Stimulated activated CD4-positive, alpha-beta T cell treated with anti-CD3 and anti-CD28 coated beads, Interleukin-4, amount 100 ng/mL, for 24 hours (primary cell): ENCODE measurements around the gene STK17A.
"Not testable (repeated sequence)": the region's sequence is repeated elsewhere in the genome, so short reads cannot be mapped to it uniquely, and the experiment has no call there.

Experiments used
- DNase-seq: peaks from one replicate; pipeline ENCODE4 v3.0.0-alpha.2; 2020

Gene STK17A

GRCh38 chr7:43602256-43602655 is 19.3 kb downstream of the STK17A start:
- no peak for DNase-seq

GRCh38 chr7:43604251-43604650 is 21.3 kb downstream of the STK17A start:
- no peak for DNase-seq

GRCh38 chr7:43609097-43609496 is 26.2 kb downstream of the STK17A start:
- DNase-seq, result no peak

- no peak for DNase-seq
These were observed 29.2 kb downstream of the STK17A start for GRCh38 chr7:43612128-43612527.

GRCh38 chr7:43612599-43613589 is 30.0 kb downstream of the STK17A start:
- peak; percentile 38 for DNase-seq

- DNase-seq, result no peak
These were observed 32.7 kb downstream of the STK17A start for GRCh38 chr7:43615558-43616145.

GRCh38 chr7:43616977-43617376 is 34.1 kb downstream of the STK17A start:
- DNase-seq, result no peak

- DNase-seq, result no peak
These were observed 35.2 kb downstream of the STK17A start for GRCh38 chr7:43618073-43618472.

- DNase-seq, result no peak
These were observed 36.5 kb downstream of the STK17A start for GRCh38 chr7:43619213-43620012.

- no peak for DNase-seq
These were observed 39.0 kb downstream of the STK17A start for GRCh38 chr7:43621729-43622448.

- DNase-seq, result no peak
These were observed 41.2 kb downstream of the STK17A start for GRCh38 chr7:43624156-43624555.

- peak; percentile 36 for DNase-seq
These were observed 42.5 kb downstream of the STK17A start for GRCh38 chr7:43625453-43625852.

GRCh38 chr7:43625980-43626379 is 43.1 kb downstream of the STK17A start:
- no peak for DNase-seq

GRCh38 chr7:43626695-43627094 is 43.8 kb downstream of the STK17A start:
- no peak for DNase-seq

GRCh38 chr7:43627798-43628197 is 44.9 kb downstream of the STK17A start:
- not testable (repeated sequence) for DNase-seq

GRCh38 chr7:43628431-43628830 is 45.5 kb downstream of the STK17A start:
- DNase-seq, result no peak

GRCh38 chr7:43629857-43630256 is 46.9 kb downstream of the STK17A start:
- no peak for DNase-seq

GRCh38 chr7:43630482-43630881 is 47.6 kb downstream of the STK17A start:
- no peak for DNase-seq

- no peak for DNase-seq
These were observed 48.7 kb downstream of the STK17A start for GRCh38 chr7:43631559-43631958.

GRCh38 chr7:43632746-43633145 is 49.8 kb downstream of the STK17A start:
- no peak for DNase-seq

GRCh38 chr7:43634384-43634783 is 51.5 kb downstream of the STK17A start:
- no peak for DNase-seq

GRCh38 chr7:43636093-43636492 is 53.2 kb downstream of the STK17A start:
- no peak for DNase-seq
